HG03108 (cell line): Measurements from ENCODE around the gene PTOV1.

Experiments used
- ATAC-seq: cut with Tn5 transposase; IDR thresholded peaks from one replicate; pipeline ENCODE4 v1.9.1; 2021; ENCODE audit warnings: moderate library complexity; ENCODE audit not compliant: unreplicated experiment

PTOV1 gene

GRCh38 chr19:49887665-49888509 is 36.9 kb downstream of the PTOV1 start:
- no peak for ATAC-seq

GRCh38 chr19:49888510-49888824 is 37.5 kb downstream of the PTOV1 start:
- no peak for ATAC-seq

- ATAC-seq, result no peak
Measured at GRCh38 chr19:49889038-49889686, 38.2 kb downstream of the PTOV1 start.

- no peak for ATAC-seq
Measured at GRCh38 chr19:49889687-49890348, 38.9 kb downstream of the PTOV1 start.

GRCh38 chr19:49890349-49891311 is 39.7 kb downstream of the PTOV1 start:
- ATAC-seq, result no peak

GRCh38 chr19:49891393-49891792 is 40.4 kb downstream of the PTOV1 start:
- ATAC-seq, result no peak

GRCh38 chr19:49892716-49893115 is 41.8 kb downstream of the PTOV1 start:
- ATAC-seq, result no peak

- no peak for ATAC-seq
Measured at GRCh38 chr19:49894011-49894664, 43.2 kb downstream of the PTOV1 start.

GRCh38 chr19:49894879-49895565 is 44.1 kb downstream of the PTOV1 start:
- no peak for ATAC-seq

GRCh38 chr19:49895566-49896297 is 44.8 kb downstream of the PTOV1 start:
- ATAC-seq, result no peak

GRCh38 chr19:49896863-49897621 is 46.1 kb downstream of the PTOV1 start, which contains the start of gene IL4I1:
IL4I1 (minus strand) TSS chr19:49896887; CDS start chr19:49896160, 727 bp downstream.
- ATAC-seq, result peak; percentile 50

- no peak for ATAC-seq
Measured at GRCh38 chr19:49904136-49904535, 53.2 kb downstream of the PTOV1 start.

- no peak for ATAC-seq
Measured at GRCh38 chr19:49906879-49907564, 56.1 kb downstream of the PTOV1 start.

GRCh38 chr19:49907745-49908446 is 56.9 kb downstream of the PTOV1 start:
- no peak for ATAC-seq

- ATAC-seq, result no peak
Measured at GRCh38 chr19:49908480-49909420, 57.8 kb downstream of the PTOV1 start.

- no peak for ATAC-seq
Measured at GRCh38 chr19:49910179-49910578, 59.2 kb downstream of the PTOV1 start.
